D721Med (cell line): ENCODE results near the gene APOB.

ENCODE experiments used
- DNase-seq: peaks from one replicate; pipeline ENCODE4 v3.0.0; 2011; ENCODE audit warnings: low spot score; ENCODE audit not compliant: insufficient read length
- FAIRE-seq: peaks from 2 replicates; lab custom pipeline; 2011; peaks lifted over from hg19 to GRCh38; lab: Jason Lieb, UNC
- CTCF ChIP-seq: IDR thresholded peaks from 2 replicates; pipeline ENCODE4 v1.5.1; 2012; ENCODE audit warnings: mild to moderate bottlenecking, control low read depth; ENCODE audit not compliant: insufficient read depth; ENCODE audit errors: missing control alignments

The APOB gene

DNA sequence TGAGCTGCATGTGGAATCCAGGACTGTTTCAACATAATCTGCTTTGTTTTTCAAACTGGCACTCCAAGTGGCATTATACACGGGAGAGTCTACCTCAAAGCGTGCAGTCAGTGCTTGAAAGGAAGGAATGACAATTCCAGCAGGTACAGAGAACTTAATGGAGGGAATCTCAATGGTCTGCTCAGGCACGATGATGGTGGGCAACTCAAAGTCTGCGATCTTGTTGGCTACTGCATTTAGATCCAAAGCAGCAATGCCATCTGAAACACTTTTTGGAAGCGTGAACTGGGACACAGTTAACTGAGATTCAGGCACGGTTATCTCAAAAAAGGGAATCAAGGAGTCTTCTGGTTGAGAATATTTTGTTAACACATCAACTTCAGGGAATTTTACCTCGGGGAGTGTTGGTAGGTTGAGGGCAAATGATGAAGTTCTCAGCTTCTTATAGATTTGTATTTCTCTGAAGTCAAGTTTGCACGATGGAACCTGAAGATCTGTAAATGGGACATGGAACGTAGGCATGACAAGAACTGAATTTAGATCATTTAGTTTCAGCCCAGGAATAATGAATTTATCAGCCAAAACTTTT, 38.7 kb downstream of the APOB start:
- no peak for TF ChIP-seq CTCF
- no peak for FAIRE-seq
- DNase-seq: no peak

DNA sequence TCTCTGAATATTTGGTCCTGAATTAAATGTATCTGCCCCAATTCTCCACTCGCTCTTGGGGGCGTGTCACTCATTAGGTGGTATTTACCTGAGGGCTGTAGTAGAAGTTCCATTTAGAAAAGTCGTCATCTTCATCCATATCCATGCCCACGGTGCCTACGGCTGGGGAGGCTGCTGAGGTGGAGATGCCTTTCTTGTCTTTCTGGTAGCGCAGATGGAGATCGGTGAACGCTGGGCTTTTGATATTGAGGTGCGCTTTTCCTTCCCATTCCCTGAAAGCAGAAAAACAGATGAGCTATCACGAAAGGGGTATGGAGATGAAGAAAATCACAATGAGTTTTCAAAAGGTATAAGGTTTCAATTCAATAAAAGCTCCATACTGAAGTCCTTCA, 39.7 kb downstream of the APOB start:
- no peak for DNase-seq

GRCh38 chr2:21003572-21004180, 40.2 kb downstream of the APOB start:
- TF ChIP-seq CTCF: no peak
- FAIRE-seq (no peak), DNase-seq (no peak)

More for the DNA sequence above, 39.7 kb downstream of the APOB start:
- no peak for TF ChIP-seq CTCF
- no peak for FAIRE-seq

- no peak for FAIRE-seq
- TF ChIP-seq CTCF: no peak
- no peak for DNase-seq
Measured at GRCh38 chr2:21002814-21003192, 41.1 kb downstream of the APOB start.

DNA sequence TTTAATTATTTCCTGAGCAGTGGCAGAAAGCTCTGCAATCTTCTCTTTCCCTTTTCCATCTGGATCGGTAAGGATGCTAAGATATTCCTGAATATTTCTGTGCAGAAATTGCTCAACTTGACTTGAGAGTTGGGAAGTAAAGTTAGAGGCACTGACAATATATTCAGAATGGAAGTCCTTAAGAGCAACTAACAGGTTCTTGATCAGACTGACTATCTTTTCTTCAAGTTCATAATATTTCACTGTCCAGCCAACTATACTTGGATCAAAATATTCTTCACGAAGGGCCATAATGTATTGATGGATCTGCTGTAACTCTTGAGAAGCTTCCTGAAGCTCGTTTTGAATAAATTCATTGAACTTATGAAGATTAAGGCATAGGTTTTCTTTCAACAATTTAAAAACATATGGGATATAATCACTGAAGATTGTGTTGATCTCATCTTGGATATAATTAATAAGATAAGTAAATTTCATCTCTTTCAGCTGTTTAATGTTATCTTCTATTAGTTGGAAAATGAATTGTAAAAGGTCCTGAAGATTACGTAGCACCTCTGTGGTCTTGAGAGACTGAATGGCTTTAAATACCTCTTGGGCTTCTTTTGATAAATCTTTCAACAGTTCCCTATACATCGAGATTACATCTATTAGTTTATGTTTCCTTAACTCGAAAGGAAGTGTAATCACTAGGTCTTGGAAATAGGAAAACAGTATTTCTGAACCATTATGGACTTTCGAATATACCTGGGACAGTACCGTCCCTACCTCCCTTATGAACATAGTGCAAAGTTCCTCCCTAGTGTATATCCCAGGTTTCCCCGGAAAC, 41.7 kb downstream of the APOB start:
- no peak for FAIRE-seq
- TF ChIP-seq CTCF: no peak
- DNase-seq: no peak

GRCh38 chr2:21001225-21001946, 42.5 kb downstream of the APOB start:
- FAIRE-seq (no peak), DNase-seq (no peak)
- TF ChIP-seq CTCF: no peak
